ENCODE data around the gene GPC3.

GRCh38 chrX:134023851-134024281, 38.5 kb upstream of the GPC3 start:
- TF ChIP-seq CTCF (IDR thresholded peaks at IDR 0.05): no peak
- TF ChIP-seq ZFX (IDR thresholded peaks at IDR 0.05; ENCODE audit: borderline replicate concordance): no peak
